Stimulated activated naive CD8-positive, alpha-beta T cell treated with anti-CD3 and anti-CD28 coated beads, Interleukin-15, amount 100 ng/mL, for 72 hours (primary cell): ENCODE measurements around the gene TMEM192.
"Not testable (repeated sequence)": the region's sequence is repeated elsewhere in the genome, so short reads cannot be mapped to it uniquely, and the experiment has no call there.

Experiments
- ATAC-seq: fragments of 150-1000 bp; cut with Tn5 transposase; 2 replicates; pipeline ENCODE4 v1.10.0; 2021; ENCODE audit warnings: mild to moderate bottlenecking, moderate library complexity
- DNase-seq, 2 donors: peaks; one replicate each; pipeline ENCODE4 v3.0.0; 2021 to 2022
- H3K27ac Mint-ChIP-seq, 2 donors: one replicate each; pipeline ENCODE4 v1.8.0; 2022; ENCODE audit warnings: mild to moderate bottlenecking in 2 of 2, mixed read lengths in 2 of 2, moderate library complexity in 2 of 2
- H3K27me3 Mint-ChIP-seq: one replicate; pipeline ENCODE4 v1.8.0; 2022; ENCODE audit warnings: mixed read lengths
- H3K4me1 Mint-ChIP-seq: one replicate; pipeline ENCODE4 v1.8.0; 2022; ENCODE audit warnings: mild to moderate bottlenecking, mixed read lengths
- H3K4me3 Mint-ChIP-seq, 2 donors: one replicate each; pipeline ENCODE4 v1.8.0; 2022; ENCODE audit warnings: mild to moderate bottlenecking in 2 of 2, mixed read lengths in 2 of 2, moderate library complexity in 1 of 2
- H3K9me3 Mint-ChIP-seq, 2 donors: one replicate each; pipeline ENCODE4 v1.8.0; 2022; ENCODE audit warnings: mixed read lengths in 2 of 2

TMEM192 gene

DNA sequence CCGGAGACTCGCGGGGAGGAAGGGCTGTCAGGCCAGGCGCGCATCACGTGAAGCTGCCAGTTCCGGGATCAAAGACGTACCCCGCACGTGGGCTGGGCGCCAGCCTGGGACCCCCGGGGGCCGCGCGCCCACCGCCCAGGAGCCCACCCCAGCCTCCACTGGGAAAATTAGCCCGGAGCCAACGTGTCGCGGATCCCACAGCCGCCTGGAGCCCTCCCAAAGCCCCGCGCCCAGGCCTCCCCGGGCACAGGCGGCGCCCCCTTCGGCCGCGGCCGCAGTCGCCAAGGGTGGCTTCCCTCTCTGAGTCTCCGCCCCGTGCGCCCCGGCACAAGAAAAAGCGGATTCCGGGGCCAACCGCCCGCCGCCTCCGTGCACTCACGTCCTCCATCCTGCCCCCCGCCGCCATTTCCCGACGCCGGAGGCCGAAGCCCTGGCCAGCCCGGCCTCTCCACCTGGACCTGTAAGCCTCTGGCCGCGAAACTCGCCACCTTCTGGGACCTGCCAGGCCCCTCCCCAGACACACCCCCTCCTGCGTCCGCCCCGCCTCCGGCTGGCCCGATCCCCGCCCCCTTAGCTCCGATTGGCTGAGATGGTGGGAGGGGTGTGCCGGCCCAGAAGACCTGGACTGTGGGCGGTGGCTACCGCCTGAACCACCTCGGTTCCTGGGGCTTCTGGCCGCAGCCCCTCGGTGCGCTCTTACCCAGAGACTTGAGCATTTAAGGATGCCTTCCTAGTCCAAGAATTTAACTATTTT is at the start of gene TMEM192:
TSS of gene TMEM192 (minus strand) at position 493 of the 754 bp plus-strand sequence. CDS start at position 406, 87 bp downstream.
- H3K4me1 Mint-ChIP-seq = peaks cover 37% of the 10 kb centered on the region
- H3K9me3 Mint-ChIP-seq = no peaks in the 10 kb centered on the region
- peak within 1 kb of the TSS; percentile 90 to 91 for H3K4me3 Mint-ChIP-seq
- peak; percentile 97 for ATAC-seq
- DNase-seq = peak; percentile 91 to 92
- peak within 1 kb of the TSS; percentile 95 to 97 for H3K27ac Mint-ChIP-seq
- no peaks in the 10 kb centered on the region for H3K27me3 Mint-ChIP-seq

DNA sequence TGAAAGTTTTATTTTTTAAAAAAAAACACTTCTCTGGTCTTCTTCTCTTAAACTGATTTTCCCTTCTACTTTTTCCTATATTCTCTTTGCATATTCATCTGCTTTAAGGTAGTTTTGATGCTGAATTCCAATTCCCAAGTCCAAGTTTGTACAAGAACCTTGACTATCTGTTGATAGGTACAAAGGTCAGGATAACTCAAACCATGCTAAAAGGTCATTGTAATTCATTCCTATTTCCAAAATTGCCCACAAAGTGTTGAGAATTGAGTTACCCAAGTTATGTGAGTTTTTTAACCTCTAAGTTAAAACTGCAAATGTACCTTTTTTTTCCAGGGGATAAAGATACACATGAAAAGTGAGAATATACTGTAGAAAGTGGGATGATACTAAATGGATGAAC is 46.1 kb upstream of the TMEM192 start:
- H3K4me3 Mint-ChIP-seq = no peak overlapping the region
- H3K4me1 Mint-ChIP-seq = no peaks in the 10 kb centered on the region
- H3K27me3 Mint-ChIP-seq = no peaks in the 10 kb centered on the region
- peaks cover 6 to 23% of the 10 kb centered on the region in 2 donors for H3K9me3 Mint-ChIP-seq
- no peak overlapping the region for H3K27ac Mint-ChIP-seq
- DNase-seq (no peak), ATAC-seq (no peak)

DNA sequence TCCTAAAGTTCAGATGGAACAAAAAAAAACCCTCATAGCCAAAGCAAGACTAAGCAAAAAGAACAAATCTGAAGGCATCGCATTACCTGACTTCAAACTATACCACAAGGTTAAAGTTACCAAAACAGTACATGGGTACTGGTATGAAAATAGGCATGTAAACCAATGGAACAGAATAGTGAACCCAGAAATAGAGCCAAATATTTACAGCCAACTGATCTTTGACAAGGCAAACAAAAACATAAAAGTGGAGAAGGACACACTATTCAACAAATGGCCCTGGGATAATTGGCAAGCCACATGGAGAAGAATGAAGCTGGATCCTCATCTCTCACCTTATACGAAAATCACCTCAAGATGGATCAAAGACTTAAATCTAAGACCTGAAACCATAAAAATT is 44.2 kb upstream of the TMEM192 start:
- Mint-ChIP-seq H3K9me3 (peaks cover 6 to 22% of the 10 kb centered on the region in 2 donors), H3K4me1 (no peaks in the 10 kb centered on the region), H3K4me3 (no peak overlapping the region), H3K27ac (no peak overlapping the region), H3K27me3 (no peaks in the 10 kb centered on the region)
- ATAC-seq = no peak
- DNase-seq = no peak

DNA sequence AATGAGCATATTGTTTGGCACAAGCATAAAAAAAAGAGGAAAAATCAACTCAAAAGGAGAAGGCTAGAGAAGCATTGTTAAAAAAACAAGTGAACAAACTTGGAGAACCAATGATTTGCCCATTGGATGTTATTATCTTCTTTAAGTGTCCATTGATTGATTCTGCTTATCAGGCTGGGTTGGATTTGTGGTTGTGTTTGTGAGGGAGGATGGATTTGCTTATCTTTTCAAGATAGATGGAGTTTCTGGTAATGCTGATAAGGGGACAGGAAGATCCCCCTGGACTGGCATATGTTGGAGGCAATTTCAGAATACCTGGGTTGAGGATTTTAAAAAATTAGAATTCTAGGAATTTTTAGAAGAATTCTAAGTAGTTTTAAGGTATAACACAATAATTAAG is 41.8 kb upstream of the TMEM192 start:
- no peak overlapping the region for H3K4me3 Mint-ChIP-seq
- no peaks in the 10 kb centered on the region for H3K27me3 Mint-ChIP-seq
- no peaks in the 10 kb centered on the region for H3K4me1 Mint-ChIP-seq
- H3K27ac Mint-ChIP-seq = no peak overlapping the region
- ATAC-seq (no peak), DNase-seq (no peak)
- peaks cover 6 to 22% of the 10 kb centered on the region in 2 donors for H3K9me3 Mint-ChIP-seq

DNA sequence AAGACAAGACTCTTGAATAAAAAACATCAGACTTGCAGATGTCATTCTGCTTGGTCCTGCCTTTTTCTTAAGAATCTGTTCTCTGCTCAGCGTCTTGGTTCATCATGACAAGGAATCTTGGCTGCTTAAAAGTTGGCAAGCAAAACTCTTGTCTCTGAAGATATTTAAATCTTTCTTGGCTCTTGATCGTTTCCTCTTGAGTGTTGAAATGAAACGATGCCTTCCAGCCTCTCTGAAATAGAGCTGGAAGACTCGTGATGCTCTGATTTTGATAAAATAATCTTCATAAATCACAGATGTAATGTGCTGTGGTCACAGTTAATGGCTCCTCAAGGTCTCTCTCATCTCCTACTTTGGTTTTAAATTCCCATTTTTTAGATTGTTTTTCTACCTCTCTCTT is 39.9 kb upstream of the TMEM192 start:
- Mint-ChIP-seq H3K27me3 (no peaks in the 10 kb centered on the region), H3K4me3 (no peak overlapping the region), H3K9me3 (peaks cover 6 to 15% of the 10 kb centered on the region in 2 donors), H3K4me1 (no peaks in the 10 kb centered on the region), H3K27ac (no peak overlapping the region)
- no peak for DNase-seq
- ATAC-seq = no peak

DNA sequence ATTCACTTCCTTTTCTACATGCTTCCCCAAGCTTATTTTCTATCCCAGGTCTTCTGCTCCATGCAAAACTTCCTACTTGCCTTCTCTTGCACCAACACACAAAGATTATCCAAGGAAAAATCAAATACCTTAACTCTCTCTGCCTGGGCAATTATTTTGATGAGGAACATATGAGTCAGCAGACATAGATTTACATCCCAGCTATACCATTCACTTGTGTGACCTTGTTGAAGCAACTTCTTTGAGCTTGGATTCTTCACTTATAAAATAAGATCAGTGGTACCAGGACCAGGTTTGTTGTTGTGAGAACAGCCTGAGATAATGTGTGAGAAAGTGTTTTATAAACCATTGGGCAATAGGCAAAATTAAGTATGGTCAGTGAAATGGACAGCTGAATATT is 39.1 kb upstream of the TMEM192 start:
- H3K27me3 Mint-ChIP-seq = no peaks in the 10 kb centered on the region
- H3K27ac Mint-ChIP-seq = no peak overlapping the region
- no peak for DNase-seq
- ATAC-seq = no peak
- H3K9me3 Mint-ChIP-seq = peaks cover 0 to 7% of the 10 kb centered on the region in 2 donors
- H3K4me3 Mint-ChIP-seq = no peak overlapping the region
- H3K4me1 Mint-ChIP-seq = no peaks in the 10 kb centered on the region

DNA sequence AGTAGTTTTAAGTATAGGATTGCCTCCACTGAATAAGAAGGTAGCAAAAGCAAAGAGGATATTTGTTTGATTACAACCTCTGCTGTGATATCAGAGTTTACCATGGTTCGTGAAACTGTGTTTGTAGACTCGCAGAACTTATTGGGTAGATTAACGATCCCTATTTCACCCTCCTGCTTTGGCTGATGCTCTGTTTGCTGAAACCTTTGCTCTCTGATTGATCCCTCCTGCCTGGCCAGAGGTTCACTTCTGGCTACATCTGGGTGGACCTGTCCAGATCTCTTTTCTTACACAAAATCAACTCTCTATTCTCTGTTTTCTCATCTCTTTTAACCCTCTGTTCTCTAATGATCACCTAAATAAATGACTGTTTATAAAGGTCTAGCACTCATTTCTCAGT is 37.9 kb upstream of the TMEM192 start:
- H3K4me1 Mint-ChIP-seq = no peaks in the 10 kb centered on the region
- no peak for DNase-seq
- no peak for ATAC-seq
- no peaks in the 10 kb centered on the region for H3K27me3 Mint-ChIP-seq
- H3K9me3 Mint-ChIP-seq = no peaks in the 10 kb centered on the region
- H3K27ac Mint-ChIP-seq = no peak overlapping the region
- H3K4me3 Mint-ChIP-seq = no peak overlapping the region

DNA sequence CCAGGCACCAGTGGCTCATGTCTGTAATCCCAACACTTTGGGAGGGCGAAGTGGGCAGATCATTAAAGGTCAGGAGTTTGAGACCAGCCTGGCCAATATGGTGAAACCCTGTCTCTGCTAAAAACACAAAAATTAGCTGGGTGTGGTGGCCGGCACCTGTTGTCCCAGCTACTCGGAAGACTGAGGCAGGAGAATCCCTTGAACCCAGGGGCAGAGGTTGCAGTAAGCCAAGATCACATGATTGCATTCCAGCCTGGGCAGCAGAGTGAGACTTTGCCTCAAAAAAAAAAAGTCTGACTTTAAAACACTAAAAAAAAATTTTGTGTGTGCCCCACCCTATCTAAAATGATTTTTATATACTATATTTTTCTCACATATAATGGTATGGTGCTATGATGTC is 26.2 kb upstream of the TMEM192 start:
- Mint-ChIP-seq H3K27me3 (no peaks in the 10 kb centered on the region), H3K27ac (no peak overlapping the region), H3K4me1 (peaks cover 3% of the 10 kb centered on the region), H3K9me3 (peaks cover 7 to 11% of the 10 kb centered on the region in 2 donors), H3K4me3 (no peak overlapping the region)
- DNase-seq (no peak), ATAC-seq (no peak)

DNA sequence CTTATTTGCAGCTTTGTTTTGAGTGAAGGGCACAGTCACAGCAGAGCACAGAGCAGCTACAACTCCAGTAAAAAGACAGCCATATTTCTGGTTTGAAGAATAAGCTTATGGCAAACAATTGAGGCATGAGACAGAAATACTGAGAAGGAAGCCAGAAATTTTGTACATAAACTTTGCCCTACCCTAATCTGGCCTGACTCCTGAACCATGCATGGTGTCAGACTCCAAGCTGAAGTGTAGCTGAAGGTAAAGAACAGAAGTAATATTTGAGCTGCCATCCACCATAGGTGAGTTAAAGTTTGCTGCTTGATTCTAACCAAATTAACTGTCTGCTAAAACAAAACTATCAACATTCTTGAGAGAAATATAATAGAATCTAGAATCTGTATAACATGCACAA is 24.5 kb upstream of the TMEM192 start:
- ATAC-seq (no peak), DNase-seq (no peak)
- no peaks in the 10 kb centered on the region for H3K27me3 Mint-ChIP-seq
- H3K9me3 Mint-ChIP-seq = peaks cover 7 to 11% of the 10 kb centered on the region in 2 donors
- no peak overlapping the region for H3K27ac Mint-ChIP-seq
- no peak overlapping the region for H3K4me3 Mint-ChIP-seq
- H3K4me1 Mint-ChIP-seq = peaks cover 14% of the 10 kb centered on the region

DNA sequence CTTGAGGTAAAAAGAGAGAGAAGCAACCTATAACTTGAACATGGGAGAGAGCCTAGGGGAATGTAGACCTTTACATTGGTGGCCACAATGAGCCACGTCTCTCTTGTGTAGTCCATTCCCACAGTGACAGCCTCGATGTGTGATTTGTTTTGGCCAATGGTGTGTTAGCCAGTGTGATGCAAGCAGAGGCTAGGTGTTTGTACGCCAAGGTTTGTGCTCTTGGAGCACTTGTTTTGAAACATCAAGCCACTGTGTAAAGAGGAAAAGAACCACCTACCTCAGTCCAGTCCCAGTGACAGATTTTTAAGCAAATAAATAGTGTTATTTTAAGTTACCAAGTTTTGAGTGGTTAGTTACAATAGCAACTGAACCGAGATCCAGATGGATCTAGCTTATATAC is 23.9 kb upstream of the TMEM192 start:
- Mint-ChIP-seq H3K27me3 (no peaks in the 10 kb centered on the region), H3K9me3 (peaks cover 7 to 11% of the 10 kb centered on the region in 2 donors), H3K27ac (no peak overlapping the region), H3K4me3 (no peak overlapping the region), H3K4me1 (peaks cover 14% of the 10 kb centered on the region)
- DNase-seq = no peak
- ATAC-seq = no peak

DNA sequence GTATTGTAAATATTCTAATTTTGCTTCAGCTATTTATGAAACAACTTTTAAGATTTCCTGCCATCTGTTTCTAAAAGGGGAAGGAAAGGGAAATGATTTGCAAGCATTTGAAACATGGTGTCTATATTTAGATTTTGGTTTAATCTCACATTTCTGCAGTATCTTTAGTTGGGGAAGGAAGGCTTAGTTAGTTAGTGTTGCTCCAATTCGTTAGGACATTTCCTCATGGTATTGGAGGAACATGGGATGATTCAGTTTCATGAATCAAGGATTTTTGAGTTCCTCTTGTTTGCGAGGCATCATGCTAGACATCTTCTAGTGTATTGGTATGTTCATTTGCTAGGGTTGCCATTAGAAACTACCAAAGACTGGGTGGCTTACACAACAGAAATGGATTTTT is 20.5 kb upstream of the TMEM192 start:
- Mint-ChIP-seq H3K9me3 (peaks cover 7 to 11% of the 10 kb centered on the region in 2 donors), H3K27ac (no peak overlapping the region), H3K4me3 (no peak overlapping the region), H3K27me3 (no peaks in the 10 kb centered on the region), H3K4me1 (peaks cover 14% of the 10 kb centered on the region)
- DNase-seq (no peak), ATAC-seq (no peak)

DNA sequence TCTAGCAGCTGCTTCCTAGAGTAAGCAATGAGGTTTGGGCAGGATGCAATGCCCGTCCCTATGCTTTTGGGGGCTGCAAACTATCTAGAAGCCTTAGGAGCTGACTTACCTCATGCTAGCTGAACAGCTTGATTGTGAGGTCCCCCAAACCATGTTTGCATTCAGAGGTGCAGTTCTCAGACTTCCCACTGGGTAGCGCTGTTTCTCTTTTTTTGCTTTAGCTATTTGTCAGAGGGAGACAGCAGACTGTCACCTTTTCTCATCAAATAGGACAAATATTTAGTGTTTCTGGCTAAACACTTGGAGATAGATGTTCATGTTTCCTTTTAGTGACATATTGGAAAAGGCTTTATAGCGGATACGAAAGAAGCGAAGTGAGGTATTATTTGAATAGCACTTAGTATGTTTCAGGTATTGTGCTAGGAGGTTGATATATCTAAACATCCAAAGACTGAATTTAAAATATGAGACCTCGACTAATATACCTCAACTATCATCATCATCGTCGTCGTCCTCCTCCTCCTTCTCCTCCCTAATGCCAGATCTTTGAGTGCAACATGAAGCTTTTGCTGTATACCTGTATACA is 18.7 kb upstream of the TMEM192 start:
- Mint-ChIP-seq H3K4me1 (peaks cover 14% of the 10 kb centered on the region), H3K27me3 (no peaks in the 10 kb centered on the region), H3K4me3 (no peak overlapping the region), H3K27ac (peak overlapping the region in 1 of 2 donors; percentile 73), H3K9me3 (peaks cover 0 to 6% of the 10 kb centered on the region in 2 donors)
- DNase-seq (peak; percentile 77 to 78), ATAC-seq (peak; percentile 80)

DNA sequence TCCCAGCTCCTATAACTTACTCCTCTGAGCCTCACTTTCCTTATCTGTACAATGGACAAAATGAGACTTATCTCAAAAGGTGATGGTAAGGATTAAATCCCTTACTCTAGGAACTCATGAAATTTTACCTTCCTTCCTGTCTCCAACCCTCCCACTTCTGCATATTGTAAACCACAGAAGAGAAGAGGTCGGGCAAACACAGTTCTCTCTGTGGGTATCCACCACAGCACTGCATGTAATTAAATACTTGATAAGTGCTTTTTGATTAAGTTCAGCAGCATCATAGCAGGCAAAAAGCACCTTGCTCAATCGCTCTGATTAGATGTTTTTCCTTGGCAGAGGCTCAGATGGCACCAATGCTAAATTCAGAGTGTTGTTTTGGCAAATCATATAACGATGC is 17.3 kb upstream of the TMEM192 start:
- Mint-ChIP-seq H3K4me1 (peaks cover 14% of the 10 kb centered on the region), H3K27me3 (peaks cover 3% of the 10 kb centered on the region), H3K4me3 (no peak overlapping the region), H3K27ac (no peak overlapping the region), H3K9me3 (peaks cover 0 to 4% of the 10 kb centered on the region in 2 donors)
- no peak for DNase-seq
- no peak for ATAC-seq

DNA sequence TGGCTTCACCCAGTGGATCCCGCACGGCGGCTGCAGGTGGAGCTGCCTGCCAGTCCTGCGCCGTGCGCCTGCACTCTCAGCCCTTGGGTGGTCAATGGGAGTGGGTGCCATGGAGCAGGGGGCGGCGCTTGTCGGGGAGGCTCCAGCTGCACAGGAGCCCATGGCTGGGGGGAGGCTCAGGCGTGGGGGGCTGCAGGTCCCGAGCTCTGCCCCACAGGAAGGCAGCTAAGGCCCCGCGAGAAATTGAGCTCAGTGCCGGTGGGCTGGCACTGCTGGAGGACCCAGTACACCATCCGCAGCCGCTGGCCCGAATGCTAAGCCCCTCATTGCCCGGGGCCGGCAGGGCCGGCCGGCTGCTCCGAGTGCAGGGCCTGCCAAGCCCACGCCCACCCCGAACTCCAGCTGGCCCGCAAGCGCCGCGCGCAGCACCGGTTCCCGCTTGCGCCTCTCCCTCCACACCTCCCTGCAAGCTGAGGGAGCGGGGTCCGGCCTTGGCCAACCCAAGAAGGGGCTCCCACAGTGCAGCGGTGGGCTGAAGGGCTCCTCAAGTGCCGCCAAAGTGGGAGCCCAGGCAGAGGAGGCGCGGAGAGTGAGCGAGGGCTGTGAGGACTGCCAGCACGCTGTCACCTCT is 13.3 kb upstream of the TMEM192 start:
- ATAC-seq, H3K27ac Mint-ChIP-seq: not testable (repeated sequence)
- peaks cover 10% of the 10 kb centered on the region for H3K27me3 Mint-ChIP-seq

DNA sequence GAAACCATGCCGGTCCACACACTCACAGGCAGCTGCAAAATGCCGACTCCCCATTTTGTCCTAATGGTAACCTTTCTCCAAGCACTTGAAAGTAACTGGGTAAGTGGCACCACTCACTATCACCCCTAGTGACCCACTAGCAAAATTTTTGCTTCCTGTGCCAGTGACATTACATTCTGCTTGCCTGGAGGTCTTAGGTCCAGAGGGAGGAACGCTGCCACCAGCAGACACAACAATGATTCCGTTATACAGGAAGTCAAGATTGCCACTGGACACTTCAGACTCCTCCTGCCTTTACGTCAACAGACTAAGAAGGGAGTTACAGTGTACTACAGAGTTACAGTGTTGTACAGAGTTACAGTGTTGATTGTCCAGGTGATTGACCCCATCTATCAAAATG is 11.8 kb upstream of the TMEM192 start:
- ATAC-seq (no peak), DNase-seq (no peak)
- Mint-ChIP-seq H3K9me3 (no peaks in the 10 kb centered on the region), H3K27me3 (peaks cover 10% of the 10 kb centered on the region), H3K4me3 (no peak overlapping the region), H3K4me1 (no peaks in the 10 kb centered on the region), H3K27ac (no peak overlapping the region)

More for the DNA sequence above, 13.3 kb upstream of the TMEM192 start:
- H3K4me3 Mint-ChIP-seq, DNase-seq, H3K4me1 Mint-ChIP-seq, H3K9me3 Mint-ChIP-seq: not testable (repeated sequence)

DNA sequence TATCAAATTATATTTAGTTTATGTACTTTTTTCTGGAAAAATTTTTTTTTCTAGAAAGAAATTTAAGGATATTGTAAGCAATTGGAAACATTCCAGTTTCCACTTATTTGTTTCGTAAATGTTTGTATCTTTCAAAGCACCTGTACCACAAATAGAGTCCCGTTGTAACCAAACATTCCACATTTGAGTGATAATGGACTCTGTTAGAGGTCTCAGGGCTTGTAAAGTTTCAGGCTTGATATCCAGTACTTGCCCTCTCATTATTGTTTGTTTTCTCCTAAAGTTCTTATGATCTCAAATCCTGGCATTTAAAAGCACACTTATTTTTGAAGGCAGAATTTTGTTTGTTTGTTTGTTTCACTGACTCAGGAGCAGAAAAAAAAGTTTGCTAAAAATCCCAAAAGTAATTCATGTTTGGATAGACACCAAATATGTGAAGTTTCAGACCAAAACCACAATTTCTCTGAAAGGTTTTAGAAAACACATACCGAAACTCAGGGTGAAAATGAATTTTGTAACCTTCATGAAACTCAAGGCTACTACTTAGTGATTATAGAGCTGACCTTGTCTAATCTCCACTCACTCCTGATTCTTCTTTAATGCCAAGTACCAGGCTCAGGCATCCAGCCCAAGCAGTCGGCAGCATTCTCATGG is 5.7 kb upstream of the TMEM192 start:
- peak; percentile 66 for ATAC-seq
- H3K27me3 Mint-ChIP-seq = no peaks in the 10 kb centered on the region
- H3K9me3 Mint-ChIP-seq = no peaks in the 10 kb centered on the region
- H3K4me3 Mint-ChIP-seq = peak overlapping the region in 1 of 2 donors; percentile 8
- no peak for DNase-seq
- no peak overlapping the region for H3K27ac Mint-ChIP-seq
- peaks cover 5% of the 10 kb centered on the region for H3K4me1 Mint-ChIP-seq
